Pancreas (tissue), 10 donors: ENCODE measurements around the gene CES4A. TPM values are rescaled to one million over a fixed set of nuclear protein-coding genes. Genes with fewer than 3 reads are reported as not detected.
A peak's percentile ranks its signal among the peaks of the same experiment; 100 is the strongest.

Experiments
- ATAC-seq, 4 donors: fragments of 200-7000 bp; cut with Tn5 transposase; one replicate each; pipeline versions ENCODE4 v1.8.0 to v1.9.1; 2020; ENCODE audit warnings: mild to moderate bottlenecking in 4 of 4, moderate library complexity in 4 of 4
- DNase-seq, 6 donors: peaks; one replicate each; pipeline ENCODE4 v3.0.0-alpha.2; 2020
- FAIRE-seq: peaks from 2 replicates; lab custom pipeline; 2012; peaks lifted over from hg19 to GRCh38; lab: Jason Lieb, UNC
- H3K27ac ChIP-seq, 4 donors: fragments of 200-600 bp; sonication (generic); 1 replicate in 3 of 4; 2 replicates in 1 of 4; pipeline versions ENCODE4 v1.5.0 to v1.8.0; 2020
- H3K27me3 ChIP-seq, 4 donors: fragments of 200-600 bp; one replicate each; pipeline ENCODE4 v1.8.0; 2021
- H3K36me3 ChIP-seq, 3 donors: fragments of 200-600 bp; sonication (generic) in 1 of 3; one replicate each; pipeline versions ENCODE4 v1.5.0 to v1.8.0; 2020 to 2021
- H3K4me1 ChIP-seq, 3 donors: fragments of 200-600 bp; one replicate each; pipeline ENCODE4 v1.8.0; 2021
- H3K4me3 ChIP-seq, 4 donors: fragments of 200-600 bp; sonication (generic) in 2 of 4; one replicate each; pipeline versions ENCODE4 v1.5.0 to v1.8.0; 2020 to 2021
- H3K9me3 ChIP-seq, 4 donors: fragments of 200-600 bp; one replicate each; pipeline ENCODE4 v1.8.0; 2021
- CTCF ChIP-seq, 4 donors: fragments of 200-600 bp; sonication (generic) in 3 of 4; IDR thresholded peaks; one replicate each; pipeline versions ENCODE4 v1.5.0 to v1.8.0; 2021; ENCODE audit warnings: antibody characterized with exemption in 4 of 4
- WGBS, 2 donors: extraction: QIAGEN DNeasy Blood & Tissue Kit; methylation state at CpG; one replicate each; pipeline ENCODE4 v1.1.7; 2013; 5-methylcytosine and 5-hydroxymethylcytosine counted together
- intact Hi-C, 3 donors: fragments of 100-400 bp; cut with DNase I; formaldehyde crosslinking; loops; one replicate each; pipeline versions ENCODE4 v1.11.1 to v1.14.2; 2022
- polyA plus RNA-seq, 2 donors: library from polyadenylated mRNA; stranded (reverse); fragments of 200-250 nt; gene quantifications; one replicate each; pipeline ENCODE4 v1.2.3, GENCODE V29; 2013
- total RNA-seq, 6 donors: library from RNA; stranded (reverse); fragmentation: NEBNext Ultra II Directional in 4 of 6; extraction: Animal tissue kit (Norgen Biotek cat#: 25700) in 4 of 6; gene quantifications; one replicate each; pipeline versions ENCODE4 v1.2.1 to v1.2.4, GENCODE V29; 2021 to 2023
- donor health status: healthy with polysubstance abuse.
- donor health status: DM: no; HTN: no; CAD: no; lungs with moderate emphysema.
- donor health status: DM: no; HTN: no; CAD: no.
- donor health status: control.
- donor health status: control.
- donor health status: Bipolar disorder and iron deficiency.
- donor health status: DM: yes; HTN: yes; CAD: no.
- donor health status: DM: no; HTN: no; CAD: no.
- donor health status: DM: no; HTN: no; CAD: no.
- donor health status: DM: yes; HTN: yes; CAD: no.

Gene CES4A
- total and polyA plus RNA-seq, 8 donors = 3.2 to 59.5 (median 5.7) TPM

- H3K4me1 ChIP-seq = peaks cover 0 to 11% (median 5%) of the 10 kb centered on the region in 3 donors
- no peak for ATAC-seq
- FAIRE-seq = no peak
- intact Hi-C loops = no loop called here
- H3K27me3 ChIP-seq = no peaks in the 10 kb centered on the region
- DNase-seq = peak in 1 of 6 donors; percentile 5
- TF ChIP-seq CTCF (IDR thresholded peaks at IDR 0.05) = no peak
- no peaks in the 10 kb centered on the region for H3K36me3 ChIP-seq
- H3K4me3 ChIP-seq = no peak overlapping the region
- H3K9me3 ChIP-seq = no peaks in the 10 kb centered on the region
- no peak overlapping the region for H3K27ac ChIP-seq
Measured at GRCh38 chr16:67025210-67025550, 36.8 kb downstream of the CES4A start.

GRCh38 chr16:67026570-67026969 is 38.2 kb downstream of the CES4A start:
- DNase-seq (peak in 2 of 6 donors; percentile 2 to 6), ATAC-seq (no peak), FAIRE-seq (no peak)
- TF ChIP-seq CTCF (IDR thresholded peaks at IDR 0.05) = no peak
- Histone ChIP-seq H3K27ac (no peak overlapping the region), H3K4me3 (no peak overlapping the region), H3K9me3 (no peaks in the 10 kb centered on the region), H3K36me3 (no peaks in the 10 kb centered on the region), H3K4me1 (peaks cover 0 to 24% (median 5%) of the 10 kb centered on the region in 3 donors), H3K27me3 (no peaks in the 10 kb centered on the region)
- 93 to 97% methylated on average over 4 of the region's 4 CpGs for WGBS, 2 donors
- intact Hi-C loops = no loop called here

- WGBS, 2 donors = 94 to 96% methylated on average over 6 of the region's 6 CpGs
- TF ChIP-seq CTCF (IDR thresholded peaks at IDR 0.05) = no peak
- no peaks in the 10 kb centered on the region for H3K36me3 ChIP-seq
- H3K4me3 ChIP-seq = no peak overlapping the region
- no peak for FAIRE-seq
- DNase-seq = peak in 2 of 6 donors; percentile 11 to 12
- no peaks in the 10 kb centered on the region for H3K27me3 ChIP-seq
- ATAC-seq = no peak
- intact Hi-C loops = no loop called here
- no peaks in the 10 kb centered on the region for H3K9me3 ChIP-seq
- peaks cover 0 to 24% (median 5%) of the 10 kb centered on the region in 3 donors for H3K4me1 ChIP-seq
- no peak overlapping the region for H3K27ac ChIP-seq
Measured at GRCh38 chr16:67027046-67027445, 38.7 kb downstream of the CES4A start.

GRCh38 chr16:67028167-67028695 is 39.8 kb downstream of the CES4A start:
- Histone ChIP-seq H3K4me3 (peak overlapping the region; percentile 28 to 97 (median 68)), H3K27ac (peak overlapping the region; percentile 77 to 95 (median 86)), H3K27me3 (no peaks in the 10 kb centered on the region), H3K9me3 (no peaks in the 10 kb centered on the region), H3K36me3 (no peaks in the 10 kb centered on the region), H3K4me1 (peaks cover 0 to 17% (median 0%) of the 10 kb centered on the region in 3 donors)
- intact Hi-C loops = no loop called here
- TF ChIP-seq CTCF (IDR thresholded peaks at IDR 0.05) = no peak
- FAIRE-seq = no peak
- WGBS, 2 donors = 54 to 56% methylated on average over 10 of the region's 10 CpGs
- no peak for ATAC-seq
- peak in 1 of 6 donors; percentile 4 for DNase-seq

GRCh38 chr16:67028696-67029253 is 40.4 kb downstream of the CES4A start, which contains the start of gene CBFB:
Gene CBFB (plus strand): TSS chr16:67029149. CDS start chr16:67029408, 259 bp downstream.
- Histone ChIP-seq H3K27me3 (no peaks in the 10 kb centered on the region), H3K9me3 (no peaks in the 10 kb centered on the region), H3K27ac (peak within 1 kb of the TSS; percentile 91 to 96 (median 95)), H3K4me3 (peak within 1 kb of the TSS; percentile 78 to 97 (median 89)), H3K36me3 (no peaks in the 10 kb centered on the region), H3K4me1 (peaks cover 0 to 17% (median 0%) of the 10 kb centered on the region in 3 donors)
- ATAC-seq (peak; percentile 93 to 96 (median 94)), DNase-seq (peak; percentile 92 to 97 (median 93)), FAIRE-seq (no peak)
- WGBS, 2 donors = 0 to 1% methylated on average over 29 to 66 of the region's 69 CpGs
- no peak for TF ChIP-seq CTCF (IDR thresholded peaks at IDR 0.05)
- intact Hi-C loops = no loop called here
